Caco-2 (cell line): ENCODE data around the gene CLCA4. TPM values are rescaled to one million over a fixed set of nuclear protein-coding genes. Genes with fewer than 3 reads are reported as not detected.

ENCODE experiments used
- Bru-seq: library from RNA; stranded (reverse); fragments of 400-500 nt; gene quantifications from one replicate; lab custom pipeline; 2021; lab: Mats Ljungman, UMichigan
- BruChase-seq, 2 experiments: library from RNA; stranded (reverse); fragments of 400-500 nt; gene quantifications; one replicate each; lab custom pipeline; 2021; lab: Mats Ljungman, UMichigan
- BruUV-seq: library from RNA; stranded (reverse); fragments of 400-500 nt; replicated peaks from 2 replicates; lab custom pipeline; 2021; lab: Mats Ljungman, UMichigan
- CTCF ChIA-PET: fragments of 300-600 bp; sonication (Branson Sonifier 250); formaldehyde crosslinking; loops from one replicate; lab custom pipeline; 2022; ENCODE audit warnings: antibody characterized with exemption; lab: Charles Lee
- POLR2A ChIA-PET: fragments of 300-600 bp; sonication (Branson Sonifier 250); formaldehyde crosslinking; loops from one replicate; lab custom pipeline; 2022; ENCODE audit warnings: antibody characterized with exemption; lab: Charles Lee
- DNase-seq, 2 experiments: peaks; one replicate each; pipeline versions ENCODE4 v3.0.0 to v3.0.0-alpha.2; 2020 to 2022
- H3K27me3 ChIP-seq: replicated peaks from 2 replicates; pipeline ENCODE4 v1.6.0; 2011; ENCODE audit warnings: low read length; ENCODE audit not compliant: control insufficient read depth, insufficient read depth
- H3K36me3 ChIP-seq: 2 replicates; pipeline ENCODE4 v1.5.1; 2011; ENCODE audit warnings: low read length; ENCODE audit not compliant: control insufficient read depth, insufficient read depth
- H3K4me1 ChIP-seq: fragments of 250-450 bp; sonication (Bioruptor Pico); 2 replicates; pipeline ENCODE4 v1.5.1; 2020; ENCODE audit warnings: mild to moderate bottlenecking
- H3K4me3 ChIP-seq: 2 replicates; pipeline ENCODE4 v1.5.1; 2011; ENCODE audit warnings: low read depth, mild to moderate bottlenecking, control low read depth, low read length
- H3K9me3 ChIP-seq: fragments of 250-450 bp; sonication (Bioruptor Pico); 2 replicates; pipeline ENCODE4 v1.5.1; 2020; ENCODE audit warnings: mild to moderate bottlenecking, moderate library complexity
- H3K27ac Mint-ChIP-seq: one replicate; pipeline ENCODE4 v1.8.0; 2022; ENCODE audit warnings: mixed read lengths; ENCODE audit not compliant: unreplicated experiment
- H3K27me3 Mint-ChIP-seq: one replicate; pipeline ENCODE4 v1.8.0; 2022; ENCODE audit warnings: mixed read lengths; ENCODE audit not compliant: insufficient read depth, unreplicated experiment
- H3K36me3 Mint-ChIP-seq: one replicate; pipeline ENCODE4 v1.8.0; 2022; ENCODE audit warnings: mild to moderate bottlenecking, mixed read lengths; ENCODE audit not compliant: insufficient read depth, unreplicated experiment
- H3K4me1 Mint-ChIP-seq: one replicate; pipeline ENCODE4 v1.8.0; 2022; ENCODE audit warnings: low read depth, mixed read lengths; ENCODE audit not compliant: unreplicated experiment
- H3K4me3 Mint-ChIP-seq: one replicate; pipeline ENCODE4 v1.8.0; 2022; ENCODE audit warnings: mild to moderate bottlenecking, moderate library complexity, mixed read lengths; ENCODE audit not compliant: unreplicated experiment
- H3K9me3 Mint-ChIP-seq: one replicate; pipeline ENCODE4 v1.8.0; 2022; ENCODE audit warnings: mixed read lengths; ENCODE audit not compliant: unreplicated experiment
- intact Hi-C: fragments of 100-400 bp; cut with micrococcal nuclease; formaldehyde crosslinking; loops from one replicate; pipeline ENCODE4 v1.10.0; 2022; ENCODE audit not compliant: unreplicated experiment
- long read RNA-seq: library from polyadenylated mRNA; stranded (forward); transcript quantifications from one replicate; pipeline ENCODE4 v2.0.0, GENCODE V29; 2022
- total RNA-seq: library from RNA; stranded (reverse); gene quantifications from 2 replicates; pipeline ENCODE4 v1.2.3, GENCODE V29; 2022
- TF ChIP-seq, protein P1 (sequence below), 2 experiments: fragments of 200-600 bp in 1 of 2; IDR thresholded peaks; 1 replicate in 1 of 2; 2 replicates in 1 of 2; pipeline versions ENCODE4 v1.5.1 to v1.8.0; 2011 to 2022; ENCODE audit warnings: antibody characterized with exemption in 1 of 2, control low read depth in 1 of 2, inconsistent platforms in 1 of 2, low read depth in 1 of 2, low read length in 1 of 2, mild to moderate bottlenecking in 1 of 2, moderate library complexity in 1 of 2; ENCODE audit not compliant: insufficient read depth in 1 of 2, severe bottlenecking in 1 of 2, unreplicated experiment in 1 of 2

CLCA4 gene, protein sequence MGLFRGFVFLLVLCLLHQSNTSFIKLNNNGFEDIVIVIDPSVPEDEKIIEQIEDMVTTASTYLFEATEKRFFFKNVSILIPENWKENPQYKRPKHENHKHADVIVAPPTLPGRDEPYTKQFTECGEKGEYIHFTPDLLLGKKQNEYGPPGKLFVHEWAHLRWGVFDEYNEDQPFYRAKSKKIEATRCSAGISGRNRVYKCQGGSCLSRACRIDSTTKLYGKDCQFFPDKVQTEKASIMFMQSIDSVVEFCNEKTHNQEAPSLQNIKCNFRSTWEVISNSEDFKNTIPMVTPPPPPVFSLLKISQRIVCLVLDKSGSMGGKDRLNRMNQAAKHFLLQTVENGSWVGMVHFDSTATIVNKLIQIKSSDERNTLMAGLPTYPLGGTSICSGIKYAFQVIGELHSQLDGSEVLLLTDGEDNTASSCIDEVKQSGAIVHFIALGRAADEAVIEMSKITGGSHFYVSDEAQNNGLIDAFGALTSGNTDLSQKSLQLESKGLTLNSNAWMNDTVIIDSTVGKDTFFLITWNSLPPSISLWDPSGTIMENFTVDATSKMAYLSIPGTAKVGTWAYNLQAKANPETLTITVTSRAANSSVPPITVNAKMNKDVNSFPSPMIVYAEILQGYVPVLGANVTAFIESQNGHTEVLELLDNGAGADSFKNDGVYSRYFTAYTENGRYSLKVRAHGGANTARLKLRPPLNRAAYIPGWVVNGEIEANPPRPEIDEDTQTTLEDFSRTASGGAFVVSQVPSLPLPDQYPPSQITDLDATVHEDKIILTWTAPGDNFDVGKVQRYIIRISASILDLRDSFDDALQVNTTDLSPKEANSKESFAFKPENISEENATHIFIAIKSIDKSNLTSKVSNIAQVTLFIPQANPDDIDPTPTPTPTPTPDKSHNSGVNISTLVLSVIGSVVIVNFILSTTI
- total RNA-seq (not detected in 2 replicates), Bru-seq, nascent RNA (percentile 5 among the genes with signal in this experiment), BruChase-seq, experiment 1, labeled RNA remaining after a 2-hour chase (percentile 5 among the genes with signal in this experiment), BruChase-seq, experiment 2, labeled RNA remaining after a 6-hour chase (percentile 3 among the genes with signal in this experiment)
- long read RNA-seq, result 0 reads

DNA sequence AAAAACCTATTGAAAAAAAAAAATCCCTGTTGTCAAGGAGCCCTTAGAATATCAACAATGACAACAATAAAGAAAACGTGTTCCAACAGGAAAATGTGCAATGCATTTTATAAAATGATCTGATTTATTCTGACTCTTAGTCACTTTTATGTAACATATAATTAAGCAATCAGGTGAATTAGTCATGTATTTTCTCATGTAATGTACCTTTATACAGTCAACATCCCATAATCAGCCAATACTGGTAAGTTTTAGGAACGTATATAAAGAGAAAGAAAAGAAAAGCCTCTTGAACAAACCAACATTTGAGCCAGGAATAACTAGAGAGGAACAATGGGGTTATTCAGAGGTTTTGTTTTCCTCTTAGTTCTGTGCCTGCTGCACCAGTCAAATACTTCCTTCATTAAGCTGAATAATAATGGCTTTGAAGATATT is at the start of gene CLCA4:
Gene CLCA4, plus strand, starts transcription at position 292 of the 435 bp plus-strand sequence. Its CDS starts 42 bp downstream, at position 334.
- POLR2A ChIA-PET, result no interaction called here

DNA sequence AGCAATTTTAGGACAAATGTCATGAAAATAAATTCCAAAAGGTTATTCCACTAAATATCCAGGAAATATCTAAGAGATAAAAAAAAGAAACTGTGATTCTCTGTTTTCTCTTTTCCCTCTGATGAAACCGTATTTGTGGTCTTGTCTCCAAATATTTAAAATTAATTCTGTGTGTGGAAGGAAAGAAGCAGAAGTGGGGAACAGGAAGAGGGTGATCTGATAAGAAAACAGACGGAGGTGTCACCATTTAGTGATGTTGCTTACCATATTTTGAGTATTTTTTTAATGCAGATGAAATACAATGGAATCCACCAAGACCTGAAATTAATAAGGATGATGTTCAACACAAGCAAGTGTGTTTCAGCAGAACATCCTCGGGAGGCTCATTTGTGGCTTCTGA is 48.6 kb upstream of the CLCA4 start:
- no peaks in the 10 kb centered on the region for H3K27me3 Mint-ChIP-seq
- TF ChIP-seq, protein P1, sequence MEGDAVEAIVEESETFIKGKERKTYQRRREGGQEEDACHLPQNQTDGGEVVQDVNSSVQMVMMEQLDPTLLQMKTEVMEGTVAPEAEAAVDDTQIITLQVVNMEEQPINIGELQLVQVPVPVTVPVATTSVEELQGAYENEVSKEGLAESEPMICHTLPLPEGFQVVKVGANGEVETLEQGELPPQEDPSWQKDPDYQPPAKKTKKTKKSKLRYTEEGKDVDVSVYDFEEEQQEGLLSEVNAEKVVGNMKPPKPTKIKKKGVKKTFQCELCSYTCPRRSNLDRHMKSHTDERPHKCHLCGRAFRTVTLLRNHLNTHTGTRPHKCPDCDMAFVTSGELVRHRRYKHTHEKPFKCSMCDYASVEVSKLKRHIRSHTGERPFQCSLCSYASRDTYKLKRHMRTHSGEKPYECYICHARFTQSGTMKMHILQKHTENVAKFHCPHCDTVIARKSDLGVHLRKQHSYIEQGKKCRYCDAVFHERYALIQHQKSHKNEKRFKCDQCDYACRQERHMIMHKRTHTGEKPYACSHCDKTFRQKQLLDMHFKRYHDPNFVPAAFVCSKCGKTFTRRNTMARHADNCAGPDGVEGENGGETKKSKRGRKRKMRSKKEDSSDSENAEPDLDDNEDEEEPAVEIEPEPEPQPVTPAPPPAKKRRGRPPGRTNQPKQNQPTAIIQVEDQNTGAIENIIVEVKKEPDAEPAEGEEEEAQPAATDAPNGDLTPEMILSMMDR (IDR thresholded peaks at IDR 0.05; ENCODE audit: insufficient read depth in 1 of 2, low read depth in 1 of 2, low read length in 1 of 2, severe bottlenecking in 1 of 2, unreplicated experiment in 1 of 2), result no peak
- no peak overlapping the region for H3K4me3 Mint-ChIP-seq
- intact Hi-C loops, result no loop called here
- H3K36me3 ChIP-seq, result no peaks in the 10 kb centered on the region
- BruUV-seq, result no TSS peak
- DNase-seq, result no peak
- peaks cover 4% of the 10 kb centered on the region; the same call in 1 of the 2 replicates for H3K4me1 ChIP-seq
- H3K36me3 Mint-ChIP-seq, result no peaks in the 10 kb centered on the region
- no peaks in the 10 kb centered on the region for H3K9me3 ChIP-seq
- no peaks in the 10 kb centered on the region for H3K4me1 Mint-ChIP-seq
- no peaks in the 10 kb centered on the region for H3K9me3 Mint-ChIP-seq
- no peak overlapping the region for H3K27ac Mint-ChIP-seq
- no peak overlapping the region for H3K4me3 ChIP-seq
- POLR2A ChIA-PET, result no interaction called here
- CTCF ChIA-PET, result no interaction called here
- no peaks in the 10 kb centered on the region for H3K27me3 ChIP-seq

More for the DNA sequence above, at the start of gene CLCA4:
- Mint-ChIP-seq H3K9me3 (no peaks in the 10 kb centered on the region), H3K4me3 (no peak within 1 kb of the TSS), H3K4me1 (peaks cover 6% of the 10 kb centered on the region), H3K36me3 (no peaks in the 10 kb centered on the region), H3K27ac (no peak within 1 kb of the TSS), H3K27me3 (no peaks in the 10 kb centered on the region)
- TF ChIP-seq, protein P1 (IDR thresholded peaks at IDR 0.05; ENCODE audit: insufficient read depth in 1 of 2, low read depth in 1 of 2, low read length in 1 of 2, severe bottlenecking in 1 of 2, unreplicated experiment in 1 of 2), result no peak
- Histone ChIP-seq H3K36me3 (no peaks in the 10 kb centered on the region), H3K4me1 (no peaks in the 10 kb centered on the region), H3K9me3 (no peaks in the 10 kb centered on the region), H3K4me3 (no peak within 1 kb of the TSS), H3K27me3 (no peaks in the 10 kb centered on the region)
- DNase-seq, result no peak
- no TSS peak for BruUV-seq
- CTCF ChIA-PET, result no interaction called here
- intact Hi-C loops, result no loop called here
